Astrocyte (in vitro differentiated cells and primary cell): ENCODE results near the gene PHC2. TPM values are rescaled to one million over a fixed set of nuclear protein-coding genes. Genes with fewer than 3 reads are reported as not detected.

Experiments used
- DNase-seq: peaks from one replicate; pipeline ENCODE4 v3.0.0-alpha.2; 2010; ENCODE audit warnings: low read depth
- FAIRE-seq: peaks from 2 replicates; lab custom pipeline; 2011; peaks lifted over from hg19 to GRCh38; lab: Jason Lieb, UNC
- H2AFZ ChIP-seq: 2 replicates; pipeline ENCODE4 v1.6.0; 2012; ENCODE audit warnings: low read depth, low read length, inconsistent platforms
- H3K27ac ChIP-seq: 2 replicates; pipeline ENCODE4 v1.5.1; 2011; ENCODE audit warnings: low read depth, low read length, inconsistent platforms
- H3K27me3 ChIP-seq: 2 replicates; pipeline ENCODE4 v1.6.0; 2011; ENCODE audit warnings: low read length, inconsistent platforms; ENCODE audit not compliant: insufficient read depth
- H3K36me3 ChIP-seq: 2 replicates; pipeline ENCODE4 v1.5.1; 2011; ENCODE audit warnings: low read length, inconsistent platforms; ENCODE audit not compliant: insufficient read depth
- H3K4me1 ChIP-seq: 2 replicates; pipeline ENCODE4 v1.5.1; 2011; ENCODE audit warnings: low read length, inconsistent platforms; ENCODE audit not compliant: insufficient read depth
- H3K4me2 ChIP-seq: 2 replicates; pipeline ENCODE4 v1.6.0; 2012; ENCODE audit warnings: low read length, inconsistent platforms
- H3K4me3 ChIP-seq: 2 replicates; pipeline ENCODE4 v1.5.1; 2011; ENCODE audit warnings: low read depth, mild to moderate bottlenecking, low read length, inconsistent platforms; ENCODE audit not compliant: insufficient read depth
- H3K79me2 ChIP-seq: 2 replicates; pipeline ENCODE4 v1.6.0; 2012; ENCODE audit warnings: mild to moderate bottlenecking, low read length, inconsistent platforms; ENCODE audit not compliant: insufficient read depth
- H3K9ac ChIP-seq: 2 replicates; pipeline ENCODE4 v1.6.0; 2012; ENCODE audit warnings: mild to moderate bottlenecking, low read length, inconsistent platforms
- H3K9me3 ChIP-seq: 2 replicates; pipeline ENCODE4 v1.5.1; 2012; ENCODE audit warnings: low read depth, mild to moderate bottlenecking, low read length, inconsistent platforms; ENCODE audit not compliant: insufficient read depth
- H4K20me1 ChIP-seq: 2 replicates; pipeline ENCODE4 v1.6.0; 2012; ENCODE audit warnings: low read length, inconsistent platforms; ENCODE audit not compliant: insufficient read depth
- H3K27ac Mint-ChIP-seq: one replicate; pipeline ENCODE4 v1.8.0; 2021; ENCODE audit warnings: mild to moderate bottlenecking, mixed read lengths; ENCODE audit not compliant: unreplicated experiment
- H3K27me3 Mint-ChIP-seq: one replicate; pipeline ENCODE4 v1.8.0; 2021; ENCODE audit warnings: low read depth, mixed read lengths; ENCODE audit not compliant: unreplicated experiment
- H3K36me3 Mint-ChIP-seq: one replicate; pipeline ENCODE4 v1.8.0; 2021; ENCODE audit warnings: low read depth, mixed read lengths; ENCODE audit not compliant: unreplicated experiment
- H3K4me1 Mint-ChIP-seq: one replicate; pipeline ENCODE4 v1.8.0; 2021; ENCODE audit warnings: low read depth, mixed read lengths; ENCODE audit not compliant: unreplicated experiment
- H3K4me3 Mint-ChIP-seq: one replicate; pipeline ENCODE4 v1.8.0; 2021; ENCODE audit warnings: mild to moderate bottlenecking, moderate library complexity, mixed read lengths; ENCODE audit not compliant: unreplicated experiment
- H3K9me3 Mint-ChIP-seq: one replicate; pipeline ENCODE4 v1.8.0; 2021; ENCODE audit warnings: mild to moderate bottlenecking, mixed read lengths; ENCODE audit not compliant: unreplicated experiment
- CTCF ChIP-seq: IDR thresholded peaks from 2 replicates; pipeline ENCODE4 v1.5.1; 2011; ENCODE audit warnings: low read depth, mild to moderate bottlenecking, inconsistent platforms, low read length, moderate library complexity; ENCODE audit not compliant: insufficient read depth
- EZH2 ChIP-seq: IDR thresholded peaks from 2 replicates; pipeline ENCODE4 v1.6.1; 2012; ENCODE audit warnings: mild to moderate bottlenecking, low read length, inconsistent platforms; ENCODE audit not compliant: insufficient read depth
- total RNA-seq: library from RNA; stranded (reverse); gene quantifications from 2 replicates; pipeline ENCODE4 v1.2.1, GENCODE V29; 2021

The PHC2 gene
- total RNA-seq, 1 donor from 2014 or later, result 113 TPM

GRCh38 chr1:33382661-33383415, 48.1 kb downstream of the PHC2 start:
- H3K79me2 ChIP-seq, result peaks cover 9% of the 10 kb centered on the region
- H3K4me3 ChIP-seq, result no peak overlapping the region
- no peak for FAIRE-seq
- TF ChIP-seq CTCF (no peak), EZH2 (no peak)
- DNase-seq, result peak; percentile 28
- H3K9ac ChIP-seq, result peak overlapping the region; percentile 52
- H3K4me2 ChIP-seq, result peak overlapping the region; percentile 64
- peaks cover 76% of the 10 kb centered on the region for H3K4me1 Mint-ChIP-seq
- peak overlapping the region; percentile 62 for H2AFZ ChIP-seq
- no peaks in the 10 kb centered on the region for H3K9me3 Mint-ChIP-seq
- no peaks in the 10 kb centered on the region for H3K27me3 Mint-ChIP-seq
- H3K27me3 ChIP-seq, result no peaks in the 10 kb centered on the region
- no peaks in the 10 kb centered on the region for H3K9me3 ChIP-seq
- peak overlapping the region; percentile 76 for H3K27ac Mint-ChIP-seq
- H3K4me1 ChIP-seq, result peaks cover 35% of the 10 kb centered on the region
- no peaks in the 10 kb centered on the region for H3K36me3 Mint-ChIP-seq
- H3K36me3 ChIP-seq, result no peaks in the 10 kb centered on the region
- peak overlapping the region; percentile 58 for H3K27ac ChIP-seq
- H3K4me3 Mint-ChIP-seq, result no peak overlapping the region
- H4K20me1 ChIP-seq, result no peaks in the 10 kb centered on the region

GRCh38 chr1:33381977-33382376, 48.9 kb downstream of the PHC2 start:
- H4K20me1 ChIP-seq, result no peaks in the 10 kb centered on the region
- Mint-ChIP-seq H3K4me3 (peak overlapping the region; percentile 71), H3K27me3 (no peaks in the 10 kb centered on the region), H3K4me1 (peaks cover 74% of the 10 kb centered on the region), H3K36me3 (no peaks in the 10 kb centered on the region), H3K9me3 (no peaks in the 10 kb centered on the region), H3K27ac (peak overlapping the region; percentile 76)
- DNase-seq (no peak), FAIRE-seq (no peak)
- H3K4me1 ChIP-seq, result peaks cover 27% of the 10 kb centered on the region
- H3K79me2 ChIP-seq, result peaks cover 5% of the 10 kb centered on the region
- H3K27me3 ChIP-seq, result no peaks in the 10 kb centered on the region
- no peak overlapping the region for H3K27ac ChIP-seq
- TF ChIP-seq CTCF, result no peak
- TF ChIP-seq EZH2, result no peak
- H3K4me2 ChIP-seq, result no peak overlapping the region
- no peak overlapping the region for H3K9ac ChIP-seq
- H3K9me3 ChIP-seq, result no peaks in the 10 kb centered on the region
- H3K36me3 ChIP-seq, result no peaks in the 10 kb centered on the region
- no peak overlapping the region for H3K4me3 ChIP-seq
- no peak overlapping the region for H2AFZ ChIP-seq

GRCh38 chr1:33380811-33381210, 50.1 kb downstream of the PHC2 start:
- H3K4me3 ChIP-seq, result no peak overlapping the region
- no peaks in the 10 kb centered on the region for H3K36me3 ChIP-seq
- H3K27ac Mint-ChIP-seq, result no peak overlapping the region
- no peaks in the 10 kb centered on the region for H4K20me1 ChIP-seq
- FAIRE-seq (no peak), DNase-seq (no peak)
- H3K4me1 ChIP-seq, result peaks cover 27% of the 10 kb centered on the region
- H3K9me3 ChIP-seq, result no peaks in the 10 kb centered on the region
- no peaks in the 10 kb centered on the region for H3K36me3 Mint-ChIP-seq
- H3K4me1 Mint-ChIP-seq, result peaks cover 69% of the 10 kb centered on the region
- TF ChIP-seq CTCF (no peak), EZH2 (no peak)
- H3K79me2 ChIP-seq, result no peaks in the 10 kb centered on the region
- H3K9me3 Mint-ChIP-seq, result no peaks in the 10 kb centered on the region
- H3K9ac ChIP-seq, result no peak overlapping the region
- H3K4me2 ChIP-seq, result no peak overlapping the region
- H3K27me3 ChIP-seq, result no peaks in the 10 kb centered on the region
- H3K27ac ChIP-seq, result no peak overlapping the region
- no peaks in the 10 kb centered on the region for H3K27me3 Mint-ChIP-seq
- no peak overlapping the region for H3K4me3 Mint-ChIP-seq
- no peak overlapping the region for H2AFZ ChIP-seq
